NCI-H146 treated with DMSO at 0.1 percent for 48 hours (cell line): Measurements from ENCODE around the gene SENP7.
"Not testable (repeated sequence)": the region's sequence is repeated elsewhere in the genome, so short reads cannot be mapped to it uniquely, and the experiment has no call there.

Experiments used
- DNase-seq: peaks from one replicate; lab custom pipeline; 2025; ENCODE audit not compliant: unreplicated experiment; lab: John Stamatoyannopoulos, UW

The SENP7 gene

DNA sequence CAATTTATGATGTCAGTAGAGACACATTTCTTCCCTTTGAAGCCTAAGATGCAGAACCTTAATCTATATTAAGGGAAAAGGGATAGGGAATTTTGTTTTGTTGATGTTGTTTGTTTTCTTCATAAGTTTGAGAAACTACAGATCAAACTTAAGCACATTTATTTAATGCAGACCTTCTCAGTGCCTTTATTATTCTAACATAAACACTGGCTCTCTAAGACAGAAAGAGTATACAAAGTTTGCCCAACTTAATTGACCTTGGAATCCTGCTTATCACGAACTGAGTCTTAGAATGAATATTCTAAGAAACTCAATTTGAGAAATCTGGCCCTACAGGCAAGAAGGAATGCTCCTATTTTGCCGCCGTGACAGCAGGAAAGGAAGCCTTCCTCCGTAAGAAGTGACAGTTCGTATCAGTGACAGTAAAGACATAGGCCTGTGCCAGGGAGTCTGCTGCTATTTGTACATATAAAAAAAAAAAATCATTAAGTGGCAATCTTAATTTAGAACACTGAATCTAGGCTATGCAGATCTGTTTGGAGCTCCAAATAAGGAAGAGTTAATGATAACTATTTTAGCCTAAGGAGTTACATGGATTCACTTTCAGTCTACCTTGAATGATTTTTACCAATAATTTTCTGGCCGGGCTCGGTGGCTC is 183.9 kb downstream of the SENP7 start:
- DNase-seq: no peak

GRCh38 chr3:101325393-101326134 is 187.4 kb downstream of the SENP7 start:
- no peak for DNase-seq

DNA sequence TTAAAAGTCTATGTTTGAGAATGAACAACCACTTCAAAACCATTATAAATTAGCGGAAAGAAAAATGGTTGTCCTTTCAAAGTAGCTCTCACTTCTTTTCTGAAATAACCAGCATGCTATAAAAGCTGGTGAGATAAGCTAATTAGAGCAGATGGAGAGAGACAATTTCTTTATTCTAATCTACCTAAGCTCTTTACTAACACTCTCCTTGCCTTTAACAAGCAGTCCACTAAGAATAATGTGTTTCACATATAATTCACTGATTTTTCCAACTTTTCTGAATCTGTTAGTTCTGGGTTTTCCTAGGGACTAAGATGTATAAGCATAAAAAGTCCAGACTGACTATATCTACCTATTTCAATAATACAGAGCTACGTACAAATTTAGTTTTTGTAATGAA is 192.5 kb downstream of the SENP7 start, which contains the start of gene IMPG2:
Gene IMPG2, minus strand, starts transcription at position 101 of the 400 bp plus-strand sequence. CDS start 203 bp downstream, outside the sequence.
- DNase-seq: no peak

- DNase-seq: no peak
These were observed 193.5 kb downstream of the SENP7 start for GRCh38 chr3:101319531-101319930.

DNA sequence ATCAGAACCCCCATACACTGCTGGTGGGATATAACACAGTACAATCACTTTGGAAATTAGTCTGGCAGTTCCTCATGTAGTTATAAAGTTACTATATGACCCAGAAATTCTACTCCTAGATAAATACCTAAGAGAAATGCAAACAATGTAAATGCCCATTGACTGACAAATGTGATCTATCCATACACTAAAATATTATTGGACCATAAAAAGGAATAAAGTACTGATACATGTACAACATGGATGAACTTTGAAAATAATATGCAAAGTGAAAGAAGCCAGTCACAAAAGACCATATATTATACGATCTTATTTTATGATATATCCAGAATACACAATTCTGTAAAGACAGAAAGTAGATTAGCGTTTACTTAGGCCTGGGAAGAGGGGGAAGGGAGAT is 200.5 kb downstream of the SENP7 start:
- DNase-seq: no peak

- DNase-seq: no peak
These were observed 201.3 kb downstream of the SENP7 start for GRCh38 chr3:101311676-101312075.

DNA sequence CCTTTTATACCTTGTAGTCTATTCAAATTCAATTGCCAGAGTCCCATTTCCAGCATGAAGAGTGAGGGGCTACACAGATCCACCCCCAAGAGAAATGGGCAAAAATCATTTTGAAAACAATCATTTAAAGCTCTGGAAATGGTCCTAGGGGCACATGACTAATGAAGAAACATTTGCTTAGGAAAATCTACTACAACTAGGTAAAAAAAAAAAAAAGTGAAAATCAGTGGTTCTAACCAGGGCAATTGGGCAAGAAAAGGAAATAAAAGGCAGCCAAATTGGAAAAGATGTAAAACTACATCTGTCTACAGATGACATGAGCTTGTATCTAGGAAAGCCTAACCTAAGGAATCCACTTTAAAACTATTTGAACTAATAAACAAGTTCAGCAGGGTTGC is 202.0 kb downstream of the SENP7 start:
- no peak for DNase-seq

- DNase-seq: not testable (repeated sequence)
These were observed 204.8 kb downstream of the SENP7 start for GRCh38 chr3:101308147-101308772.

- DNase-seq: no peak
These were observed 209.2 kb downstream of the SENP7 start for GRCh38 chr3:101303836-101304235.

DNA sequence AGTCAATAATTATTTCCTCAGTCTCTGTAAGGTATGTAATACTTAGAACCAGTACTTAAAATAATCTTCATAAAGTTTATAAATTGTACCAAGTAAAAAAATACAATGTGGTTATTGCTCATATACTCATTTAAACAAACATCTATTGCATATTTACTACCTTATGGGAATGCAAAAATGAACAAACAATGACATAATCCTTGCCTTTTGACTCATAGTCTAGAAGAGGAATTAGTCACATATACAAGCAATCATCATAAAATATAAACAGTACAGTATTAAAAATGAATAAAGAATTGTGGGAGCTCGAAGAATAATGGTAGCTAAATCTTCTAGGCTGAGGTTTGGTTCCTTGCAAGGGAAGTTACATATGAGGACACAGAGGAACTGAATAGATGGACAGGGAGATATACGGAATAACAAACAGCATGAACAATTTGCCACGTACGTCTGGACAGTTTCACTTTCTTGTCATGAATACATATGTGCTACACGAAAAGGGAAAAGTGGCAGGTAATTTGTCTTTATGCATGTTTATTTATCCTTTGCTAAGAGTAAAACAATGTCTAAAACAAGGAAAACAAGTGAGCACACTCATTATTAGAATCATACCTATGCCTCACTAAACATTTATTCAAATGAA is 209.8 kb downstream of the SENP7 start:
- no peak for DNase-seq

DNA sequence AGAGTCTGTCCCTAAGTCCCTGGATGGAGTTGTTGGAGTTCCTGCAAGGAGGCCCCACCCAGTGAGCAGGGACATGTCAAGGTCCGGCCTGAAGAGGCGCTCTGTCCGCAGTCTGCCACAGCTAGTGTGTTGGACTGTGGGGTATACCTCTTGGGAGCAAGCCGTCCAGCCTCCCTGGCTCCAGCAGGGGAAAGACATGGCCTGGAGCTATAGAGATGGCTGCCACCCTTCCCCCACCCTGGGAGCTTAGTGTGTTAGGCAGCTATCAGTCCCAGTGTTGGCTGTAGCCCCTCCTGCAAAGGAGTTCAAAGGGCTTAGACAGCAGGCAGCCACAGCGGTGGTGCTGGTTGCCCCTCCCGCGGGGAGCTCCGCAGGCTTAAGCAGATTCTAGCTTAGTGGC is 212.9 kb downstream of the SENP7 start:
- no peak for DNase-seq

DNA sequence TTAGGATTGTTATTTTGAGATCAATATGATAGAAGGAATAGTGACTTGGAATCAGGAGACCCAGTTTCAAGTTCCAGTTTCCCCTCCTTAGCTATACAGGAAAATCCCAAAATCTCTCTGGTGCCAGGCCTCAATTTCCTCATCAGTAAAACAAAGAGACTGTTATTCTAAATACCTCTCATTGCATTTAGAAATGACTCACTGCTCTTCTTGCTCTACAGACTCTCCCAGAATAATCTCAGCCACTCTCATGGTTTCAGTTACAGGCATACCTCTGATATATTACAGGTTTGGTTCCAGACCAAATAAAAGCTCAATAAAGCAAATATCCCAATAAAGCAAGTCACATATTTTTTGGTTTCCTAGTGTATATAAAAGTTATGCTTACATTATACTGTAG is 221.0 kb downstream of the SENP7 start:
- DNase-seq: no peak

GRCh38 chr3:101288294-101288693 is 224.7 kb downstream of the SENP7 start:
- no peak for DNase-seq

DNA sequence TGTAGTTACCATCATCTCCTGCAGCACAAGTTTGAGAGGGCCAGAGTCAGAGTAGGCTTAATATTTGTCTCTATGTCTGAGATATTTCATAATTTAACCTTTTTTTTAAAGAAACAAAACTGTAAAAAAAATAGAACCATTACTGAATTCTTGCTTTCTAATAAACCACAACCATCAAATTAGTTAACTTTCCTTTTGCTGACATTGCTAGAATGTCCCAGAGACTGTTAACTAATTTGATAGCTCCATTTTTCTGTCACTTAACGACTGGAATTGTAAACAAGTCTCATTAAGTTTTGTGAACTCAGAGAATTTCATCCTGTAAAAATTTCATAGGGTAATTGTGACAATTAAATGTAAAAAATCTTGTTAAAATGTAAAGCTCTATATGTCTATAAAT is 228.3 kb downstream of the SENP7 start:
- no peak for DNase-seq

DNA sequence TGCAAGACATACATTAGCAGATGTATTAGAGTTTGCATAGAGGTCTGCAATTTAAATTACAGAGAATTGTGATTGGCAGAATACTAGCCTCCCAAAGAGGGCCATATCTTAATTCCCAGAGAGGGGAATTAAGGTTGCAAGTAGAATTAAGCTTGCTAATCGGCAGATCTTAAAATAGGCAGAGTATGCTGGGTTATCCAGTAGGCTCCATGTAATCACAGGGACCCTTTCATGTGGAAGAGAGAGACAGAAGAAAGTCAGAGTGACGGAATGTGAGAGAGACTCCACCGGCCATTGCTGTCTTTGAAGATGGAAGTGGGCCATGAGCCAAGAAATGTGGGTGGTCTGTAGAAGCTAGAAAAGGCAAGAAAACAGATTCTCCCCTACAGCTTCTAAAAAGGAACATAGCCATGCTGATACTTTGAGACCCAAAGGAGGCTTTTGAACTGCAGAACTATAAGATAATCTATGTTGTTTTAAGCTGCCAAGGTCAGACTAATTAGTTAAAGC is 231.4 kb downstream of the SENP7 start:
- no peak for DNase-seq

GRCh38 chr3:101279765-101280385 is 233.1 kb downstream of the SENP7 start:
- no peak for DNase-seq

DNA sequence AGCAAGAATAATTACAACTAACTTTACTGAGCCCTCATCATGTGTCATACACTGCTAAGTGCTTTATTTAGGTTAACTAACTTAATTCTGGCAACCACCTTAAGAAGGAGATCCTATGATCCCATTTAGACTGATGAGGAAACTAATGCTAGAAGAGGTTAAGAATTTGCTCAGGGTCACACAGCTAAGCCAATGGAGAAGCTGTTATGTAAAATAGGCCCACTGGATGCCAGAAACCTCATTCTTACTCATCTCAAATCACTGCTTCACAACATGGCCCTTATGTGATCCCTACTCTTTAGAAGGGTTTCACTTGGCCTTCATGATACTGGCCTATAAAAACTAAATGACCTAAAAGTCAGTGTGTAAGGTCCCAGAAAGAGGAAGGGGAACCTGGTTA is 233.8 kb downstream of the SENP7 start:
- no peak for DNase-seq

DNA sequence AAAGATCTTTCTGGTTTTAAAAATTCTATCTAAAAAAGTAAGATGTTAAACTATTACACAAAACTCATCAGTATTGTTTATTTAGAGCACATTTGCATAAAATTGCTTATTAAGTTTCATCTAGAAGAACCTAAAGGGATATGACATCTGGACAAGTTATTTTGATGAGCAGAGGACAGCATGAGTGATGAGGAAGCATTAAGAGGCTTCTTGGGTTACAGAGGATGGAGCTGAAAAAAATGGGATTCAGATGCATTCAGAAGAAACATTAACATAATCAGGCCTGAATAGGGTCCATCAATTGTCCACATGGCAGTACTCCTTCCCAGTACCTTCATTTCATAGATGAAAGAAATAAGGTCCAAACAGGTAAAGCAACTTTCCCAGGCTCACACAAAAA is 234.3 kb downstream of the SENP7 start:
- no peak for DNase-seq
